GM19455 (cell line): ENCODE data around the gene PDE11A.

Source experiments
- ATAC-seq: cut with Tn5 transposase; IDR thresholded peaks from one replicate; pipeline ENCODE4 v1.9.1; 2021; ENCODE audit not compliant: unreplicated experiment

Gene PDE11A

DNA sequence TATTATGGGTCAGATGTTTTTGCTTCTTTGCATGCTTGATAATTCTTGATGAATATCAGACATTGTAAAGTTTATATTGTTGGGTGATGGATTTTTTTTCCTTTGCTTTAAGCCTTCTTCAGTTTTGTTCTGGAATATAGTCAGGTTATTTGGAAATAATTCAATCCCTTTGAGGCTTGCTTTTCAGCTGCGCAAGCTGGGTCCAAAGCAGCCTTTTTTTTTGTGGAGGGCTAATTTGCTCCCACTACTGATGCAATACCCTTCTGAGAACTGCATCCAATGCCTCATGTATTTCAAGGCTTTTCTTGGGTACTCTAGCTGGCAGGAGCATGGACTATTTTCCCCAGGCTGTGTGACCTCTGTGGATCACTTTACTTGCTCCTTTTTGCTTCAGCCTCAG is 434.1 kb downstream of the PDE11A start:
- no peak for ATAC-seq

GRCh38 chr2:177636672-177637071 is 435.9 kb downstream of the PDE11A start:
- no peak for ATAC-seq

DNA sequence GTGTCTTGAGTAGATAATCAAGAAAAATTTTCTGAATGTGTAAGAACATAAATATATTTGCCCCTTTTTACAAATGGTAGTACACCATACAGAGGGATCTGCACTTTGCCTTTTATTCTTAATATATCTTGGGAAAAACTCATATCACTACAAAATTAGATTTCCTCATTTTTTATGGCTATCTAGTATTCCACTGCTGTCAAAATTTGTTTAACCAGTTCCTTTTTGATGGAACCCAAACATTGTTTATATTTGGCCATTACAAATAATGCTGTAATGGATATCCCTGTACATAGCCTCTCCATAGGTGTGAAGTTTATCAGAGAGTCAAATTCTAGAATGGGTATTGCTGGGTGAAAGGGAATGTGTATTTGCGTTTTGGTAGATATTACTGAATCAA is 436.9 kb downstream of the PDE11A start:
- ATAC-seq: no peak

DNA sequence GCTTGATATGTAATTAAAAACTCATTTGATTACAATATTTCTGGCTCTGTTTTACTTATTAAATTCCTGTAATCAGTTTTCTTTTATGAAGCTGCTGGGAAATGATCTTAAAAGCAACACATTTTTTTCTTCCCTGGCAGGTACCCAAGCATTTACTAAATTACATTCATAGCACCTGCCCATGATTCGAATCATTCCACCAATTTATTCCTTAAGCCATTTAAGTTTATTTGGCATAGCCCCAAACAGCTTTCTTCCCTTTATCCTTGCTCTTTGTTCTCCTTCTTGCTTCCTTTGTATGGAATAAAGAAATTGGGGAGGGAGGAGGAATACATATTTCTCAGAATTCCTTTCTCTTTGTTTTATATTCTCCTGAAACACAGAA is 438.7 kb downstream of the PDE11A start:
- no peak for ATAC-seq

DNA sequence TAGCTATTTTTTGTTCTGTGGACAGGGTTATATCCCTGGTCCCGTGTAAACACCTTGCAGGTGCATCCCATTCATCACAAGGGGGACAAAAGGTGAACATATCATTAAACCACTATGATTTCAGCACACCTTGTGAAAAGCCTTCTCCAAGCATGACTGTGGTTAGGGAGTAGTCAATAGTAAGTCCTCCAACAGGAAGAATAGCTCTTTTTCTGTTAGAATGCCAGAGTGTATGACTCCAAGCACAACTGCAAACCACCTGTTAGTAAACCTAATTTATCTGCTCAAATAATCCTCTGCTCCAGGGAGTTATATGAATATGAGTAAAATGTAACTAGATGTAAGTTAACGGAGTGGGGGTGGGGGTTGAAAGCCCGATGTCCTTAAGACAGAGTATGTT is 439.5 kb downstream of the PDE11A start:
- no peak for ATAC-seq

GRCh38 chr2:177631680-177632079 is 440.9 kb downstream of the PDE11A start:
- no peak for ATAC-seq

DNA sequence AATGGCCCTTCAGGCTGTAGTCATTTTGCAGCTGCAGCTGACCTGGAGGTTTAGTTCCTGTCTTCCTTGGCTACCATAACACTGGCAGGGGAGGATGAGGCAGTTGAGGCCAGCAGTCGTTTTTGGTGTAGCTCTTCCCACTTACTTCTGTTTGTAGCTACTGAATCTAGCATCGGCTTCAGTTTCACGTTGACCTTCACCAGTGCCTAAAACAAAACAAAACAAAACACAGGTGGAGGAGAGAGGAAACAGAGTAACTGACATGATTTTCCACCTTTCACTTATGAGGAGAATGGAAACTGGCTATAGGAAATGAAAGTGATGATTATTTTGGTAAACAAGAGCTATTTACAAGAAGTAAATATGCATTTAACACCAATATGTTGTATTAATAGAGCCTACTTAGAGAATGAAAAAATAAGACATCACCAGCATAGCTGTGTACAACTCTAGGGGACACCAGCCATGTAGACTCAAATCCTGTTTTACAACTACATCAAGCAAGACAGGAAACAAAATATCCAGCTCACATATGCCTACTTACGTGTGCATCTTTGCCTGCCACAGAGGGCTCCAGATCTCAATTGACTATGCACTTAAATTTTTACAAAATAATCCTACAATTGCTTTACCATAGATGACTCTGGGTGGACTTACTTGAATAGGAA is 443.1 kb downstream of the PDE11A start:
- ATAC-seq: peak; percentile 54

- ATAC-seq: no peak
Measured at GRCh38 chr2:177628831-177629230, 443.7 kb downstream of the PDE11A start.

- ATAC-seq: no peak
Measured at GRCh38 chr2:177625744-177626650, 446.6 kb downstream of the PDE11A start.

- no peak for ATAC-seq
Measured at GRCh38 chr2:177622521-177622920, 450.1 kb downstream of the PDE11A start.

DNA sequence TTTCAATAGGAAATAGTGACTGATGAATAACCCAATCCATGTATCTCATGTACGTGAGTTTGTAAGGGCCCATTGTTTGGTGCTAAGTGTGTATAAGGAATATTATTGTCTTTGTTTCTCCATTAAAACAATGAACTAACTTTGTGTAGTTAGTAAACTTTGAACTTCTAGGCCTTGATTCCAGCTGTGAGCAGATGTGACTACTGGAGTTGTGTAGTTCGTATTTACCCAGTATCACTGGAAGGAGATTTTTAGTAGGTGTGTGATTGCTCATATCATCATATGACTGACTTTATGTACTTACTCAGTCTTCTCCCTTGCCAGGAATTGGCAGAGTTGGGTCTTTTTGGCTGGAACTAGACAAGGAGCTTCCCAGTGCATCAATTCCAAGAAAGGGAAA is 452.6 kb downstream of the PDE11A start:
- no peak for ATAC-seq

DNA sequence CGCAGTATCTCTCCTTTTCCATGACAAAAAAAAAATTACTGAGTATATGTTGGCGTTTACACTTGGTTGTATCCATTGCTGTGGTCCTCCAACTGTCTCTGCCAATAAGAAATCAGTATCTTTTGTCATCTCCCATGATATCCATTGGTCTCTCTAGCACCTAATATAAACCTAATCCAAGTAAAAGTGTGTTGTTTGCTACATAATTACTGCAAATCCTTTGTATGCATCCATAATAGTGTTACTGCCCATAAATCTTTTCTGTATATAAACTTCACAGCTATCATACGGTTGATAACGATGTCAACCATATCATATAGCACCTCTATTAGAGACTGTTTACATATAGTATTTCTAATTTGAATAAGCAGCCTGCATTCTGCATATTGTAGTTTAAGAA is 453.1 kb downstream of the PDE11A start:
- ATAC-seq: no peak

DNA sequence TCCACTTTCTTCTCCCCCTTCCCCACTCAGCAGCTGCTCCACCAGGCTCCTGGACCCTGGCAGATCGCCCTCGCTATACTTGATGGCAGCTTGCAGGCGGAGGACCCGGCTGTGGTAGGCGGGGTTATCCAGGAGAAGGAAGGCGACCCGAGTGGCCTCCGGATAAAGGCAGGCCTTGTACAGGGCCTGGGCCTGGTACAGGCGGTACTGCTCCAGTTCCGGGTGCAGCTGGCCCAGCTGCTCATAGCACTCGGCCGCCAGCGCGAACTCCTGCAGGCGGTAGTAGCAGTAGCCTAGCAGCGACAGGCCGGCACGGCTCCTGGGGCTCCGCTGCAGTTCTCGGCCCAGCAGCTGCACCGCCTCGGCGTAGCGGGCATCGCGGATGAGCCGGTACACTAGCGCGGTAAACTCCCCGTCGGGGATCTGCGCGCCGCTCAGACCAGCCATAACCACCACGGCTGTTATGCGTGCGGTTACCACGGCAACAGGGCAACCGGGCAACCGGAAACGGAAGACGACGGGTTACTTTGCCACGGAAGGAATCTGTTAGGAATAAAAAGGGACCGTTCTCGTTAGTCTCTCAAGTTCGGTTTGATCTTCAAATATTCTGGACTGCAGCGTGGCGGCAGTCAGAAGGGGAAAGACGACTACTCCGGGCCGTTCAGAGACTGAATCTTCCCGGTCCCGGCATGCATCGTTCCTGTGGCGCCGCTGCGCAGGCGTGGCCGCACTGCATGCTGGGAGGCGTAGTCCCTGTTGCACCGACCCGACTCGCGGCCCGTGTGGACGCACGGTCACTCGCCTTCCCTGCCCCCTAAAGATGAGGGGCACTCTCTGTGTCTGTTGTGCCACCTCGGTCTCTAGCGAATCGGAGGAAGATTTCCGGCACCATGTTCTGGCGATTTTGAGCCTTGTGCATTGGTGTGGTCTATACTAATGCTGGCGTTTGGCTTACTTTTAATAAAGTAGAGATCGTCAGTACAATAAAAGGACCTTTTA is 454.0 kb downstream of the PDE11A start:
- ATAC-seq: peak; percentile 99

- ATAC-seq: no peak
Measured at GRCh38 chr2:177617849-177618248, 454.7 kb downstream of the PDE11A start.

DNA sequence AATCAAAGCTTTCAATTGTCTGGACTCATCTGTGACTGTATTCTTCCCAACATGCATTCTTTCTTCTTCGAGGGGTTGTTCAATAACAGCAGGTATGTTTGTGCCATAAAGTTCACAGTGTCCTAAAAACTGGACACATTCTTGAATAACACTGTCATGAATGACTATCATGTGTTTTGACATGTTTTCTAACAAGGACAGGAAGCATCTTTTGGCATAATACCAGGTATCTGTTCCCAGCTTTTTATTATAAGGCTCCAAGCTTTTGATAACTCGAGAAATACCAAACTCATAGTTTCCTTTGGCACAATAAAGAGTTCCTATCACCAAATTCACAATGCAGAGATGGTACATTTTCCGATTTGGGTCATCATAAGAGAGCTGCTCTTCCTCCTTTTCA is 455.8 kb downstream of the PDE11A start:
- ATAC-seq: no peak

GRCh38 chr2:177616066-177616465 is 456.5 kb downstream of the PDE11A start:
- no peak for ATAC-seq

DNA sequence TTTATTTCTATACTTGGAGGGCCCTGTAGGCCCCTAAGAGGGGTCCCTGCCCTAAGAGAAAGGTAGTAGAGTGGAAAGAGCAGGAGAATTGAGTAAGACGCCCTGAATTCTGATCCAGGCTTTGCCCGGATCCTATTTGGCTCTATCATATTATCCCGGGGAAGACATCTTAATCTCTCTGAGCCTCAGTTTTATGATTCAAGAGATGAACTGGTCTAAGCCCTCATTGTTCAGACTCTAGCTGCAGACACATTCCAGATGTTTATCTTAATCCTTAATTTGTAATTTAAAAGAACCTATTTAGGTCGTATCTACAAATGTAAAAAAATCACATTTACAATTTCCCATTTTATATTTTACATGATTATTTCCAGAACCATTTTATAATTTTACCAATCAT is 459.9 kb downstream of the PDE11A start:
- ATAC-seq: no peak

DNA sequence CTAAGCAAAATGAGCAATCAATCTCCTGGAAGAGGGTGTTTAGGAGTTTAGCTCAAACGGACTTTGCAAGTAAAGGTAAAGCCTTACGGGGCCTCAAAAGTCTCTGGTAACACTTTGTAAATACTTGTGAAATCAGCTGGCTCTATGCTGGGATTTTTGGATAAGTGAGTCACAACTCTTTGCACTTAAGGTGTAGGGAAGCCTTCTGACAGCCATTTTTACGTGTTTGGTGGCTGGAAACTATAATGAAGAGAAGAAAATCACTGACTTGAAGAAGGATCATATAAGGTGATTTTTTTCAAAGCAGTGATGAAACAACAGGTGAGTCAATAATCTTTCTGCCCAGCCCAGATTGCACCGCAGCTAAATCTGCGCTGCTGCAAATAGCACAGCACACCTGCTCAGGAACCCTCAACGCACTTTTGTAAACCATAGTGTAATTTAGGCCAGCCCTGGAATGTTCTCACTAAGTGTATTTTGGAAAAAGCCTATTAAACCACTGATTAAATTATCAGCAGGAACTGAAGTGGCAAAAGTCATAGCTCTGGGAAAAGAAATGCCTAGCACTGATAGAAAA is 461.2 kb downstream of the PDE11A start:
- no peak for ATAC-seq

- no peak for ATAC-seq
Measured at GRCh38 chr2:177610813-177611212, 461.8 kb downstream of the PDE11A start.

- no peak for ATAC-seq
Measured at GRCh38 chr2:177606636-177607035, 465.9 kb downstream of the PDE11A start.
